Hypothalamus (tissue), 51 donors: Measurements from ENCODE around the gene PEX5L.

Experiments used
- DNase-seq, 51 donors: peaks; one replicate each; lab custom pipeline; 2025; lab: John Stamatoyannopoulos, UW

PEX5L gene

DNA sequence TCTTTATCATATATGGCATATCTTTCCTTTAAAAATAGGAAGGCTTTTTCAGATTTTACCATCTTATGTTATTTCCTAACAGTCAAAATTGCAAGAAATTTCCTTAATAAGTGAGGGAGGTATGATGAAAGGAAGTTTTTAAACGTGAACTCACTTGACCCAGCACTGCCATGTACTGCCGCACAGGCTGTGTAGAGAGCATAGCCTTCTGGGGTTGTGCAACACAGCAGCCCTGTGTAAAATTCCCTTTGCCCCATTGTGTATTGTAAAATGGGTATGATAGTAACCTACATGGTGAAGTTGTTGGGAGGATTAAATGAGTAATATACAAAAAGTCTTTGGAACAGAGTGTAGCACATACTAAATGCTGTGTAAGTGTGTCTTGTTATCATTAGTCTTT lies 78.6 kb downstream of the PEX5L start:
- no peak for DNase-seq

- no peak for DNase-seq
Observed at GRCh38 chr3:179957264-179957845, 79.4 kb downstream of the PEX5L start.

- no peak for DNase-seq
Observed at GRCh38 chr3:179956416-179956830, 80.3 kb downstream of the PEX5L start.

GRCh38 chr3:179955809-179956208 lies 80.9 kb downstream of the PEX5L start:
- DNase-seq: no peak

DNA sequence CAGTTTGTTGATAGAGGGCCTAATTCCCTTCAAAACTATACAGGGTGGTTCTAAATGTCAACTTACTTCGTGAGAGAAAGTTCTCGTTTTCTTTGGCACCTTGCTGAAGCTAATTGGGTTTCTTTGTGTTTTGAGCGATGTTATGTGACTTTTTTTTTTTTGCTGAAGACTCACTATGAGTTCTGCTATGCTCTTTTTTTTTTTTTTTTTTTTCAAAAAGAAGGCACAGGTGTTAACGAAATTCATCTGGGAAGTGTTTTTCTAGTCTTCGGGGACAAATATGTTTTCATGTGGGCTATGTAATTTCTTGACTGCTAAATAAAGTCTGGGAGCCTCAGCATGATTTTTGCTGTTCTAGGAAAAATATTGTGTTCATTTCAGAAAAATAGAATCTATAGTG lies 81.5 kb downstream of the PEX5L start:
- DNase-seq: no peak

DNA sequence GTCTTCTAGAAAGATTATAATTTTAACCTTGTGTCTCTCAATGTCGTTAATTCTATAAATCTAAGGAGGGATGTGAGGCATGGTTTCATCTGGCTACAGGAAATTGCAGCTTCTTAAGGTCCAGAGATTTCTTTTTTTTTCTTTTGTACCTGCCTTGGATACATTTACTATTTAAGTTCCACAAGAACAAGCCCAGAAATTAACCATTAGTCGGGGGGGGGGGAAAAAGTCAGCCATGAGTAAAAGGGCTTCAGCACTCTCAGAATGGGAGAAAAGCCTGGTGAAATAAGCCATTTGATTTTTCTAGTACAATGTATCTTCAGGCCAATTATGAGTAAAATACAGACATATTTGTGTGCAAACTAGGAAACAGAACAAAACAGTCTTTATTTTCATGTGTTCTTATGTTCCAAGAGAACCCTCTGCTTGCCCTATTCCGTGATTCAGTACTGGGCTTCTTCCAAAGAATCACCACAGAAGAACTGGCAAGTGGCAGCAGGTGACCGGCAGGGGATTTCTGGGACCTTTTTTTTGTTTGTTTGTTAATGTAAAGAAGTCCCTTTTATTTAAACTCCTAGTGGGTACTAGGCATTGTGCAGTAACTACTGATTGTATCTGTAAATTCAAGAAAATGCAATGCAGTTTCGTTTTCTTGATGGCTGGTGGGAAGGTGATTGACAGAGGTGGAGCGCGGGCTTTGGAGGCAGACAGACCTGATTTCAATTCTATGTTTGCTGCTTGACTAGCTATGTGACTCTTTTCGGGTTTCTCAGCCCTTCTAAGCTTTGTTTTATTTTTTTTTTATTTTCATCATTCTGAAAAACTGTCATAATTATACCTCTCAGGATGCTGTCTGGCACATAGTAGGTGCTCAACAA lies 82.5 kb downstream of the PEX5L start:
- DNase-seq: peak in 1 of 51 donors; percentile 28

- DNase-seq: no peak
Observed at GRCh38 chr3:179950840-179951239, 85.9 kb downstream of the PEX5L start.

GRCh38 chr3:179949869-179950268 lies 86.9 kb downstream of the PEX5L start:
- no peak for DNase-seq

- no peak for DNase-seq
Observed at GRCh38 chr3:179949412-179949811, 87.3 kb downstream of the PEX5L start.

GRCh38 chr3:179948740-179949139 lies 88.0 kb downstream of the PEX5L start:
- DNase-seq: peak in 1 of 51 donors; percentile 24

GRCh38 chr3:179945569-179945968 lies 91.2 kb downstream of the PEX5L start:
- DNase-seq: no peak

GRCh38 chr3:179943117-179943880 lies 93.4 kb downstream of the PEX5L start:
- peak in 31 of 51 donors; percentile 2 to 75 (median 36) for DNase-seq

GRCh38 chr3:179942553-179943075 lies 94.1 kb downstream of the PEX5L start:
- DNase-seq: peak in 1 of 51 donors; percentile 64

- DNase-seq: no peak
Observed at GRCh38 chr3:179935710-179936109, 101.0 kb downstream of the PEX5L start.

- DNase-seq: no peak
Observed at GRCh38 chr3:179933914-179934313, 102.8 kb downstream of the PEX5L start.

DNA sequence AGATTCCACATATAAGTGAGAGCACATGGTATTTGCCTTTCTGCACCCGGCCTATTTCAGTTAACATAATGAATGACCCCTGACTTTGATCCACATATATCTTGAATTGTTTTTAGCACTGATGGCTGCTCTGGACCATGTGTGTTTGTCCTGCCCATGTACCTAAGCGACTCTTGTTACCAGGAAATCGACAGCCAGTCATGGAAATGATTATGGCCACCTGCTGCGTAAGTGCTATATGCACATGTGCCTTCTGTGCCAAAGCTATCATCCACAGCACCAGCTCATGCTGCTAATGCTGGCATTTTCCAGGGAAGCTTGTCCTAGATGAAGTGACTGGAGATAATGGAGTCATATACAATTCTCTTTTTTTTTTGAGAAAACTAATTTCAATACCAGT lies 103.7 kb downstream of the PEX5L start:
- DNase-seq: no peak

- no peak for DNase-seq
Observed at GRCh38 chr3:179932674-179933073, 104.1 kb downstream of the PEX5L start.

DNA sequence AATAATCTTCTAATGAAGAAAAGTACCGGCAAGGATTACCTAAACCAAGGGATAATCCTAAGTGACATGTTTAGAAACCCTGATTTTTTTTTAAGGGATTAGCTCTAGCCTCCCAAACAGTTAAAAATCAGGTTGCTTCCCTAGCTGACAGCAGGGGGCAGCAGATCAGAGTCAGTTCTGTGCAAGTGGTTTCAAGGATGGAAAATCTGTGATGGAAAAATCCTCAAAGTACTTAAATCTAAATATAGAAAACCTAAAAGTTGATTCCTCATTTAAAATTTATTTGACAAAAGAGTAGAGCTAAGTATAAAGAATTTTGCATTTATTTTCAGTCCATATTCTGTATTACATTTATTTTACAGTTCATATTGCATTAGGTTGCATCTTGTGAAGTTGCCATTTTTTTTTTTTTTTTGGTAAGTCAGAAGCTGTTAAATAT lies 107.6 kb downstream of the PEX5L start:
- peak in 30 of 51 donors; percentile 5 to 72 (median 41) for DNase-seq

- no peak for DNase-seq
Observed at GRCh38 chr3:179927191-179927590, 109.5 kb downstream of the PEX5L start.

DNA sequence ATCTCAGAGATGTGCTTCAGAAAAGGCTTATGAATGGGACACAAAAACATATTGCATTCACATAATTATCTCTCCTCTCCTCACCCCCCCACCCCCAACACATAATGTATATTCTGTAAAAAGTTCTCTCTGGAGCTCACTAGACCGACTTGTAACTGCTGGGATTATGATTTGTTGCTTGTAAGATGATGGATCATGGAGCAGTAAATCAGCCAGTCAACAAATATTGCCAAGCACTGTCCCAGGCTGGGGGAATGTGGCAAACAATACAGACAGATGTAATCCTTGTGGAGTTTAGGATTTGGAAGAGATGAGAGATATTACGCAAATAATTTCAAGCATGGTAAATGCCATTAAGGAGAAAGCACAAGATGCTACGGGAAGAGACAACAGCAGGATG lies 114.8 kb downstream of the PEX5L start:
- no peak for DNase-seq

DNA sequence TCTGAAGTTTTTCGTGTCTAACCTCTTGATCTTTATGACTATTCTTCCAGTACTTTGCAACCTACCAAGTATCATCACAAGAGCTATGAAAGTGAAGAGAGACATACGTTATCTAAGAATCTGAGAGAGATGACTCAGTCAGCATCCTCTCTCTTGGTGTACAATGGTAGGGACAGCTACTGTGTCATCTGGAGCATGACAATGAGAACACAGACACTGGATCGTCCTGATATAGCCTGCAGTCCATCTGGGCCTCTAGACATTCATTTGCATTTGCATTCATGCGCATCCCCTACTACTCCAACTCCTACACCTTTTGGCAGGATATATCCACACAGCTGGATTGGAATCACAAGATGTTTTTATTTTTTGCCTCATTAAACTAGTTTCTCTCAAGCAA lies 115.2 kb downstream of the PEX5L start:
- peak in 12 of 51 donors; percentile 3 to 51 (median 24) for DNase-seq
